MM.1S (cell line): ENCODE results near the gene LUZP1.

Source experiments
- DNase-seq: peaks from one replicate; pipeline ENCODE4 v3.0.0-alpha.2; 2015
- H2AFZ ChIP-seq: fragments of 300-600 bp; sonication (generic); 2 replicates; pipeline ENCODE4 v1.6.0; 2016; ENCODE audit warnings: antibody characterized with exemption, low read length
- H3F3A ChIP-seq: fragments of 300-600 bp; sonication (generic); 2 replicates; pipeline ENCODE4 v1.6.1; 2016; ENCODE audit warnings: mild to moderate bottlenecking, antibody characterized with exemption, low read length, moderate library complexity, mixed read lengths; ENCODE audit not compliant: insufficient read depth
- H3K27ac ChIP-seq: fragments of 300-600 bp; sonication (generic); 2 replicates; pipeline ENCODE4 v1.5.1; 2016; ENCODE audit warnings: mild to moderate bottlenecking, low read length
- H3K27me3 ChIP-seq: fragments of 300-600 bp; sonication (generic); replicated peaks from 2 replicates; pipeline ENCODE4 v1.6.0; 2016; ENCODE audit warnings: low read length; ENCODE audit not compliant: insufficient read depth
- H3K36me3 ChIP-seq: fragments of 300-600 bp; sonication (generic); replicated peaks from 2 replicates; pipeline ENCODE4 v1.6.1; 2016; ENCODE audit warnings: mild to moderate bottlenecking, low read length, mixed read lengths; ENCODE audit not compliant: insufficient read depth
- H3K4me1 ChIP-seq: fragments of 300-600 bp; sonication (generic); 2 replicates; pipeline ENCODE4 v1.6.1; 2016; ENCODE audit warnings: low read length, mixed read lengths
- H3K4me2 ChIP-seq: fragments of 300-600 bp; sonication (generic); 2 replicates; pipeline ENCODE4 v1.6.0; 2016; ENCODE audit warnings: low read depth, low read length
- H3K4me3 ChIP-seq: fragments of 300-600 bp; sonication (generic); 2 replicates; pipeline ENCODE4 v1.5.1; 2016; ENCODE audit warnings: low read length, mixed read lengths
- H3K79me2 ChIP-seq: fragments of 300-600 bp; sonication (generic); 2 replicates; pipeline ENCODE4 v1.6.1; 2016; ENCODE audit warnings: mixed run types, low read length, mixed read lengths
- H3K9ac ChIP-seq: fragments of 300-600 bp; sonication (generic); 2 replicates; pipeline ENCODE4 v1.6.1; 2016; ENCODE audit warnings: low read length, mixed read lengths
- H3K9me2 ChIP-seq: fragments of 300-600 bp; sonication (generic); replicated peaks from 2 replicates; pipeline ENCODE4 v1.6.1; 2016; ENCODE audit warnings: mild to moderate bottlenecking, low read length, mixed read lengths; ENCODE audit not compliant: insufficient read depth
- H3K9me3 ChIP-seq: fragments of 300-600 bp; sonication (generic); replicated peaks from 2 replicates; pipeline ENCODE4 v1.6.1; 2016; ENCODE audit warnings: mild to moderate bottlenecking, low read length, mixed read lengths; ENCODE audit not compliant: insufficient read depth
- H4K20me1 ChIP-seq: fragments of 300-600 bp; sonication (generic); 2 replicates; pipeline ENCODE4 v1.6.1; 2016; ENCODE audit warnings: mild to moderate bottlenecking, low read length, moderate library complexity, mixed read lengths; ENCODE audit not compliant: insufficient read depth
- EZH2 ChIP-seq: fragments of 300-600 bp; sonication (generic); optimal IDR thresholded peaks from 2 replicates; pipeline ENCODE3; 2017; ENCODE audit warnings: low read depth, mild to moderate bottlenecking, antibody characterized with exemption, low read length, mixed read lengths
- EZH2phosphoT487 ChIP-seq: fragments of 300-600 bp; sonication (generic); IDR thresholded peaks from 2 replicates; pipeline ENCODE4 v1.6.1; 2018; ENCODE audit warnings: antibody characterized with exemption, low read length
- TF ChIP-seq, protein P1 (sequence below): fragments of 300-600 bp; sonication (generic); IDR thresholded peaks from 2 replicates; pipeline ENCODE4 v1.5.1; 2016; ENCODE audit warnings: antibody characterized with exemption, low read length, mixed read lengths

LUZP1 gene

GRCh38 chr1:23179862-23180261, 11.2 kb upstream of the LUZP1 start:
- Histone ChIP-seq H4K20me1 (no peaks in the 10 kb centered on the region), H3K9ac (no peak overlapping the region), H3K27me3 (peaks cover 33% of the 10 kb centered on the region), H3K9me2 (no peaks in the 10 kb centered on the region), H3K36me3 (no peaks in the 10 kb centered on the region), H3K27ac (no peak overlapping the region), H3K79me2 (no peaks in the 10 kb centered on the region), H3K4me2 (no peak overlapping the region), H3K9me3 (no peaks in the 10 kb centered on the region), H2AFZ (no peak overlapping the region), H3K4me3 (no peak overlapping the region), H3K4me1 (no peaks in the 10 kb centered on the region), H3F3A (no peaks in the 10 kb centered on the region)
- no peak for DNase-seq
- TF ChIP-seq EZH2phosphoT487 (no peak), EZH2 (no peak)
- TF ChIP-seq, protein P1, sequence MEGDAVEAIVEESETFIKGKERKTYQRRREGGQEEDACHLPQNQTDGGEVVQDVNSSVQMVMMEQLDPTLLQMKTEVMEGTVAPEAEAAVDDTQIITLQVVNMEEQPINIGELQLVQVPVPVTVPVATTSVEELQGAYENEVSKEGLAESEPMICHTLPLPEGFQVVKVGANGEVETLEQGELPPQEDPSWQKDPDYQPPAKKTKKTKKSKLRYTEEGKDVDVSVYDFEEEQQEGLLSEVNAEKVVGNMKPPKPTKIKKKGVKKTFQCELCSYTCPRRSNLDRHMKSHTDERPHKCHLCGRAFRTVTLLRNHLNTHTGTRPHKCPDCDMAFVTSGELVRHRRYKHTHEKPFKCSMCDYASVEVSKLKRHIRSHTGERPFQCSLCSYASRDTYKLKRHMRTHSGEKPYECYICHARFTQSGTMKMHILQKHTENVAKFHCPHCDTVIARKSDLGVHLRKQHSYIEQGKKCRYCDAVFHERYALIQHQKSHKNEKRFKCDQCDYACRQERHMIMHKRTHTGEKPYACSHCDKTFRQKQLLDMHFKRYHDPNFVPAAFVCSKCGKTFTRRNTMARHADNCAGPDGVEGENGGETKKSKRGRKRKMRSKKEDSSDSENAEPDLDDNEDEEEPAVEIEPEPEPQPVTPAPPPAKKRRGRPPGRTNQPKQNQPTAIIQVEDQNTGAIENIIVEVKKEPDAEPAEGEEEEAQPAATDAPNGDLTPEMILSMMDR, result no peak

GRCh38 chr1:23178950-23179349, 10.3 kb upstream of the LUZP1 start:
- Histone ChIP-seq H3K9ac (no peak overlapping the region), H3K4me2 (no peak overlapping the region), H3K27me3 (peaks cover 33% of the 10 kb centered on the region), H3K4me3 (no peak overlapping the region), H3K27ac (no peak overlapping the region), H3K36me3 (no peaks in the 10 kb centered on the region), H3K9me3 (no peaks in the 10 kb centered on the region), H3K79me2 (no peaks in the 10 kb centered on the region), H3K9me2 (no peaks in the 10 kb centered on the region), H3K4me1 (no peaks in the 10 kb centered on the region), H4K20me1 (no peaks in the 10 kb centered on the region), H2AFZ (no peak overlapping the region), H3F3A (no peaks in the 10 kb centered on the region)
- no peak for TF ChIP-seq EZH2
- TF ChIP-seq, protein P1, result peak; percentile 16; the same call in 1 of the 2 replicates
- DNase-seq, result no peak

DNA sequence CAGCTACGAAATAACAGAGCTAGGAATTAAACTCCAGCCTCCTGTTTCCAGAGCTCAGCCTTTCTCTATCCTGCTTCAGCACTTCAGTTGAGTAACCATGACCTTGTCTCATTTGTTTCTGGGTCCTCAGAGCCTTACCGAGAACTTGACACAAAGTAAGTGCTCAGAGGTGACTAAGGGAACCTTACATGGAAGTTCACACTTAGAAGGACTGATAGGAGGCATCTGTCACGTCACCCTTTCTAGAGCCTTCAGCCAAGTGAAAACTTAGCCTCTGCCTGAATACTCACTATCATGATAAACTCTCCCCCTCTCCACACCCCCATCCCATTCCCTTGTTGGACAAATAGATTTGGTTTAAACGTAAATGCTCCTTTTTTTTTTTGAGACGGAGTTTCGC, 9.8 kb upstream of the LUZP1 start:
- H3K9me3 ChIP-seq, result no peaks in the 10 kb centered on the region
- H3F3A ChIP-seq, result no peaks in the 10 kb centered on the region
- H2AFZ ChIP-seq, result no peak overlapping the region
- H4K20me1 ChIP-seq, result no peaks in the 10 kb centered on the region
- peaks cover 33% of the 10 kb centered on the region for H3K27me3 ChIP-seq
- H3K4me3 ChIP-seq, result no peak overlapping the region
- no peaks in the 10 kb centered on the region for H3K9me2 ChIP-seq
- H3K79me2 ChIP-seq, result no peaks in the 10 kb centered on the region
- no peaks in the 10 kb centered on the region for H3K36me3 ChIP-seq
- TF ChIP-seq, protein P1, result no peak
- no peak for TF ChIP-seq EZH2
- TF ChIP-seq EZH2phosphoT487, result no peak
- no peak overlapping the region for H3K9ac ChIP-seq
- DNase-seq, result no peak
- no peak overlapping the region for H3K4me2 ChIP-seq
- no peaks in the 10 kb centered on the region for H3K4me1 ChIP-seq
- no peak overlapping the region for H3K27ac ChIP-seq
